ENCODE results near the gene CNNM3. TPM values are rescaled to one million over a fixed set of nuclear protein-coding genes. Genes with fewer than 3 reads are reported as not detected.
A peak's percentile ranks its signal among the peaks of the same experiment; 100 is the strongest.
"Not testable (repeated sequence)": the region's sequence is repeated elsewhere in the genome, so short reads cannot be mapped to it uniquely, and the experiment has no call there.

CNNM3 gene
- total and polyA plus RNA-seq, 5 donors = 7.2 to 14.5 (median 11.0) TPM

- intact Hi-C loops (cut with DNase I) = no loop called here
- Histone ChIP-seq H3K27ac (ENCODE audit: low read length) (no peak overlapping the region), H3K27me3 (ENCODE audit: control insufficient read depth, insufficient read depth) (no peaks in the 10 kb centered on the region), H3K9me3 (ENCODE audit: control insufficient read depth, low read length) (no peaks in the 10 kb centered on the region), H3K4me3 (ENCODE audit: low read length) (no peak overlapping the region), H3K4me1 (ENCODE audit: control insufficient read depth, insufficient read depth, low read length) (no peaks in the 10 kb centered on the region)
- 71% methylated on average over 4 of the region's 4 CpGs for WGBS
- ATAC-seq (no peak), DNase-seq (no peak)
Measured at GRCh38 chr2:96783388-96783787, 32.7 kb upstream of the CNNM3 start.

GRCh38 chr2:96787411-96787810 lies 28.7 kb upstream of the CNNM3 start:
- WGBS = 95% methylated on average over 3 of the region's 3 CpGs
- ATAC-seq (no peak), DNase-seq (no peak)
- Histone ChIP-seq H3K4me1 (ENCODE audit: control insufficient read depth, insufficient read depth, low read length) (no peaks in the 10 kb centered on the region), H3K4me3 (ENCODE audit: low read length) (no peak overlapping the region), H3K27ac (ENCODE audit: low read length) (no peak overlapping the region), H3K27me3 (ENCODE audit: control insufficient read depth, insufficient read depth) (no peaks in the 10 kb centered on the region), H3K9me3 (ENCODE audit: control insufficient read depth, low read length) (no peaks in the 10 kb centered on the region)
- intact Hi-C loops (cut with DNase I) = no loop called here

- intact Hi-C loops (cut with DNase I) = no loop called here
- WGBS = 63% methylated on average over 17 of the region's 17 CpGs
- Histone ChIP-seq H3K27ac (ENCODE audit: low read length) (peak overlapping the region; percentile 93), H3K4me1 (ENCODE audit: control insufficient read depth, insufficient read depth, low read length) (no peaks in the 10 kb centered on the region), H3K9me3 (ENCODE audit: control insufficient read depth, low read length) (no peaks in the 10 kb centered on the region), H3K4me3 (ENCODE audit: low read length) (no peak overlapping the region), H3K27me3 (ENCODE audit: control insufficient read depth, insufficient read depth) (no peaks in the 10 kb centered on the region)
- ATAC-seq = peak; percentile 85 to 90
- peak; percentile 57 to 79 (median 79) for DNase-seq
Measured at GRCh38 chr2:96788442-96789244, 27.4 kb upstream of the CNNM3 start.

GRCh38 chr2:96789245-96789617 lies 26.8 kb upstream of the CNNM3 start:
- WGBS = 73% methylated on average over 6 of the region's 6 CpGs
- H3K4me3 ChIP-seq (ENCODE audit: low read length) = no peak overlapping the region
- H3K4me1 ChIP-seq (ENCODE audit: control insufficient read depth, insufficient read depth, low read length) = no peaks in the 10 kb centered on the region
- H3K9me3 ChIP-seq (ENCODE audit: control insufficient read depth, low read length) = no peaks in the 10 kb centered on the region
- DNase-seq (no peak), ATAC-seq (peak in 1 of 2 donors; percentile 3)
- H3K27ac ChIP-seq (ENCODE audit: low read length) = peak overlapping the region; percentile 84
- no peaks in the 10 kb centered on the region for H3K27me3 ChIP-seq (ENCODE audit: control insufficient read depth, insufficient read depth)
- intact Hi-C loops (cut with DNase I) = no loop called here

- WGBS = 79% methylated on average over 17 of the region's 17 CpGs
Measured at GRCh38 chr2:96792772-96793749, 23.0 kb upstream of the CNNM3 start.

GRCh38 chr2:96795076-96795475 lies 21.0 kb upstream of the CNNM3 start:
- Histone ChIP-seq H3K27me3 (ENCODE audit: control insufficient read depth, insufficient read depth) (no peaks in the 10 kb centered on the region), H3K4me1 (ENCODE audit: control insufficient read depth, insufficient read depth, low read length) (no peaks in the 10 kb centered on the region), H3K9me3 (ENCODE audit: control insufficient read depth, low read length) (no peaks in the 10 kb centered on the region), H3K4me3 (ENCODE audit: low read length) (no peak overlapping the region), H3K27ac (ENCODE audit: low read length) (no peak overlapping the region)
- ATAC-seq (no peak), DNase-seq (no peak)
- WGBS = 94% methylated on average over 6 of the region's 6 CpGs
- intact Hi-C loops (cut with DNase I) = no loop called here

More at GRCh38 chr2:96792772-96793749, 23.0 kb upstream of the CNNM3 start:
- H3K9me3 ChIP-seq (ENCODE audit: control insufficient read depth, low read length) = no peaks in the 10 kb centered on the region
- intact Hi-C loops (cut with DNase I) = no loop called here
- H3K27me3 ChIP-seq (ENCODE audit: control insufficient read depth, insufficient read depth) = no peaks in the 10 kb centered on the region
- DNase-seq (no peak), ATAC-seq (peak; percentile 20 to 40)
- peak overlapping the region; percentile 42 for H3K27ac ChIP-seq (ENCODE audit: low read length)
- no peak overlapping the region for H3K4me3 ChIP-seq (ENCODE audit: low read length)
- no peaks in the 10 kb centered on the region for H3K4me1 ChIP-seq (ENCODE audit: control insufficient read depth, insufficient read depth, low read length)

GRCh38 chr2:96796497-96796896 lies 19.6 kb upstream of the CNNM3 start:
- H3K9me3 ChIP-seq (ENCODE audit: control insufficient read depth, low read length); H3K27me3 ChIP-seq (ENCODE audit: control insufficient read depth, insufficient read depth); H3K4me1 ChIP-seq (ENCODE audit: control insufficient read depth, insufficient read depth, low read length); DNase-seq; H3K4me3 ChIP-seq (ENCODE audit: low read length); intact Hi-C loops (cut with DNase I); H3K27ac ChIP-seq (ENCODE audit: low read length); ATAC-seq: not testable (repeated sequence)
- 90% methylated on average over 6 of the region's 6 CpGs for WGBS

- Histone ChIP-seq H3K4me1 (ENCODE audit: control insufficient read depth, insufficient read depth, low read length) (no peaks in the 10 kb centered on the region), H3K4me3 (ENCODE audit: low read length) (no peak overlapping the region), H3K9me3 (ENCODE audit: control insufficient read depth, low read length) (no peaks in the 10 kb centered on the region), H3K27ac (ENCODE audit: low read length) (no peak overlapping the region), H3K27me3 (ENCODE audit: control insufficient read depth, insufficient read depth) (no peaks in the 10 kb centered on the region)
- intact Hi-C loops (cut with DNase I) = no loop called here
- no peak for DNase-seq
- no peak for ATAC-seq
- WGBS = 95% methylated on average over 23 of the region's 23 CpGs
Measured at GRCh38 chr2:96797066-96797625, 18.9 kb upstream of the CNNM3 start.

- H3K27ac ChIP-seq (ENCODE audit: low read length) = no peak overlapping the region
- WGBS = 84% methylated on average over 23 of the region's 23 CpGs
- H3K9me3 ChIP-seq (ENCODE audit: control insufficient read depth, low read length) = no peaks in the 10 kb centered on the region
- H3K4me1 ChIP-seq (ENCODE audit: control insufficient read depth, insufficient read depth, low read length) = no peaks in the 10 kb centered on the region
- DNase-seq (no peak), ATAC-seq (no peak)
- intact Hi-C loops (cut with DNase I) = no loop called here
- H3K27me3 ChIP-seq (ENCODE audit: control insufficient read depth, insufficient read depth) = no peaks in the 10 kb centered on the region
- H3K4me3 ChIP-seq (ENCODE audit: low read length) = no peak overlapping the region
Measured at GRCh38 chr2:96798733-96799622, 17.1 kb upstream of the CNNM3 start.

- DNase-seq = no peak
- H3K27me3 ChIP-seq (ENCODE audit: control insufficient read depth, insufficient read depth) = no peaks in the 10 kb centered on the region
- H3K9me3 ChIP-seq (ENCODE audit: control insufficient read depth, low read length) = no peaks in the 10 kb centered on the region
- 91% methylated on average over 8 of the region's 8 CpGs for WGBS
- no peak overlapping the region for H3K27ac ChIP-seq (ENCODE audit: low read length)
- intact Hi-C loops (cut with DNase I) = no loop called here
- ATAC-seq = no peak
- H3K4me3 ChIP-seq (ENCODE audit: low read length) = no peak overlapping the region
- no peaks in the 10 kb centered on the region for H3K4me1 ChIP-seq (ENCODE audit: control insufficient read depth, insufficient read depth, low read length)
Measured at GRCh38 chr2:96799623-96799935, 16.5 kb upstream of the CNNM3 start.
